Keratinocyte (primary cell): ENCODE results near the gene EID2B.

Experiments used
- CTCF ChIP-seq, 3 experiments: IDR thresholded peaks in 1 of 3; conservative IDR thresholded peaks in 1 of 3; optimal IDR thresholded peaks in 1 of 3; 2 replicates in 2 of 3; 3 replicates in 1 of 3; pipeline versions ENCODE3 to v1.5.1; 2011; ENCODE audit warnings: low read length in 3 of 3, mild to moderate bottlenecking in 3 of 3, moderate library complexity in 2 of 3, control low read depth in 1 of 3, inconsistent platforms in 1 of 3; ENCODE audit not compliant: insufficient read depth in 2 of 3; ENCODE audit errors: extremely low read depth in 1 of 3
- EZH2 ChIP-seq: IDR thresholded peaks from one replicate; pipeline ENCODE4 v1.6.1; 2012; ENCODE audit warnings: inconsistent platforms, mild to moderate bottlenecking, low read length, moderate library complexity

DNA sequence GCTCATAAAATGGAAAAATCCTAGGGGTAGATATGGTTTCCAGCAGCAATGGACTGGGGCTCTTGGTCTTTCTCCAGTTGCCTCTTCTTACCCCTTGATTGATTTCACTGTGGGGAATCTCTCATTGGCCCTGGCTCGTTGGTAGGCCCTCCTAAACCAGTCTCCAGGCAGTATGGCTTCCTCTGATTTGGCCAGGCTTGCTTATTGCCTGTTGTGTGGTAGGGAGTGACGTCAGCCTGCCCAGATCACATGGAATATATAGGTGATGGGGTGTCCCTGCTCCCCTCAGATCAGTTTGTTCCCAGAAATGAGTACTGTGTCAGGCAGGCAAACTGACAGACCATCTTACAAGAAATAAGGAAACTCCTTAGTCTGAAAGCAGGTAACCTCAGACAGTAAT is 23.4 kb downstream of the EID2B start:
- TF ChIP-seq EZH2, result no peak
- no peak for TF ChIP-seq CTCF (optimal IDR thresholded peaks at IDR 0.05 in 1 of 3, IDR thresholded peaks at IDR 0.05 in 1 of 3, conservative IDR thresholded peaks at IDR 0.05 in 1 of 3; ENCODE audit: extremely low read depth in 1 of 3, insufficient read depth in 2 of 3, low read length in 3 of 3)
